Activated CD4-positive, alpha-beta T cell treated with anti-CD3 and anti-CD28 coated beads, Interleukin-10, Interleukin-2, amounts not matched to agents 100 ng/mL and 50 ng/mL, durations not matched to agents 16 hours and 8 hours (primary cell): ENCODE data around the gene KLHL5.

Experiments
- DNase-seq: peaks from one replicate; pipeline ENCODE4 v3.0.0-alpha.2; 2020

Gene KLHL5, protein sequence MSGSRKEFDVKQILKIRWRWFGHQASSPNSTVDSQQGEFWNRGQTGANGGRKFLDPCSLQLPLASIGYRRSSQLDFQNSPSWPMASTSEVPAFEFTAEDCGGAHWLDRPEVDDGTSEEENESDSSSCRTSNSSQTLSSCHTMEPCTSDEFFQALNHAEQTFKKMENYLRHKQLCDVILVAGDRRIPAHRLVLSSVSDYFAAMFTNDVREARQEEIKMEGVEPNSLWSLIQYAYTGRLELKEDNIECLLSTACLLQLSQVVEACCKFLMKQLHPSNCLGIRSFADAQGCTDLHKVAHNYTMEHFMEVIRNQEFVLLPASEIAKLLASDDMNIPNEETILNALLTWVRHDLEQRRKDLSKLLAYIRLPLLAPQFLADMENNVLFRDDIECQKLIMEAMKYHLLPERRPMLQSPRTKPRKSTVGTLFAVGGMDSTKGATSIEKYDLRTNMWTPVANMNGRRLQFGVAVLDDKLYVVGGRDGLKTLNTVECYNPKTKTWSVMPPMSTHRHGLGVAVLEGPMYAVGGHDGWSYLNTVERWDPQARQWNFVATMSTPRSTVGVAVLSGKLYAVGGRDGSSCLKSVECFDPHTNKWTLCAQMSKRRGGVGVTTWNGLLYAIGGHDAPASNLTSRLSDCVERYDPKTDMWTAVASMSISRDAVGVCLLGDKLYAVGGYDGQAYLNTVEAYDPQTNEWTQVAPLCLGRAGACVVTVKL

GRCh38 chr4:39062094-39062769 lies at the start of gene KLHL5:
Gene KLHL5 (plus strand): TSS chr4:39062232. CDS start chr4:39062653, 421 bp downstream.
- DNase-seq = no peak

DNA sequence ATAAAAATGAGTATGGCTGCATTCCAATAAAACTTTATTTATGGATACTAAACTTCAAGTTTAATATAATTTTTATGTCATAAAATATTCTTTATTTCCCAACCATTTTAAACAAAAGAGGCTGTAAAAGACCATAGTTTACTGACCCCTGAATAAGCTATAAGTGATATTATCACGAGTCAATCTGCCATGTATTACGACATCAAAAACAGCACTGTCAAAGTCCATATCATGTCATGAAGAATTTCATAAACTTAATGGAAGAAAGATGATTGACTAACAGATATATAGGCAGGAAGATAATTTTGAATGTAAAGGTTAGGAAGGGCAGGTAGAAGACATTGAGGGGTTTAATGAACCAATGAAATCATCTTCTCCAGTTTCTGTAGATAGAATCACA lies 48.0 kb upstream of the KLHL5 start:
- no peak for DNase-seq

DNA sequence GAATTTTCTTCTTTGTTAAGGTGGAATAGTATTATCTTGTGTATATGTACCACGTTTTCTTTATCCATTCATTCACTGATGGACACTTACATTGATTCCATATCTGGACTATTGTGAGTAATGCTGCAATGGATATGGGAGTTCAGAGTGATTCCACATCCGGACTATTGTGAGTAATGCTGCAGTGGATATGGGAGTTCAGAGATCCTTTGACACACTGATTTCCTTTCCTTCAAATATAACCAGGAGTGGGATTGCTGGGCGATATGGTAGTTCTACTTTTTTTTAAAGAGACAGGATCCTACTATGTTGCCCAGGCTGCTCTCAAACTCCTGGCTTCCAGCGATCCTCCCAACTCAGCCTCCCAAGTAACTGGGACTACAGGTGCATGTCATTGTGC lies 41.9 kb upstream of the KLHL5 start:
- DNase-seq = no peak

DNA sequence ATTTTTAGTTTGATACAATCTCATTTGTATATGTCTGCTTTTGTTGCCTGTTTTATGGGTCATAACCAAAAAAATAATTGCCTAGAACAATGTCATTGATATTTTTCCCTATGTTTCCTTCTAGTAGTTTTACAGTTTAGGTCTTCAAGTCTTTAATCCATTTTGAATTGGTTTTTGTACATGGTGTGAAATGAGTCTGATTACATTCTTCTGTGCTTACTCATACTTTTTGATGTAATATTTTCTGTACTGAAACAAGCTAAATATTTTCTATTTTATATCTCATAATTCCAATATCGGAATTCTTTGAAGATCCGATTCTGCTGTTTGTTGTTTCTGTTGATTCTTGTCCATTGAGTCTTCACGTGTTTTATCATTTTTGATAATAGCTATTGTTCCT lies 40.4 kb upstream of the KLHL5 start:
- DNase-seq = no peak

- no peak for DNase-seq
These were observed 39.8 kb upstream of the KLHL5 start for GRCh38 chr4:39022241-39022640.

DNA sequence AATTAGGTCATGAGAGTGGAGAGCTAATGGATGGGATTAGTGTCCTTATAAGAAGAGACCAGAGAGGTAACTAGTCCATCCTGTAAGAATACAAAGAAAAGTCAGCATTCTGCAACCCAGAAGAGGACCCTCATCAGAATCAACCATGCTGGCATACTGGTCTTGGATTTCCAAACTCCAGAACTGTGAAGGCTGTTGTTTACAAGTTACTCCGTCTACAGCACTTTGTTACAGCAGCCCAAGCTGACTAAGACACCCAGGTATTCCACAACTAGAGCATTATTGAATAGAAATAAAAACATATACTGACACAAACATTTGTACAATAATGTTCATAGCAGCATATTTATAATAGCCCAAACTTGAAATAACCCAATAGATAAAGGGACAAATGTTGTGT lies 39.0 kb upstream of the KLHL5 start:
- no peak for DNase-seq

- no peak for DNase-seq
These were observed 37.6 kb upstream of the KLHL5 start for GRCh38 chr4:39024311-39024865.

DNA sequence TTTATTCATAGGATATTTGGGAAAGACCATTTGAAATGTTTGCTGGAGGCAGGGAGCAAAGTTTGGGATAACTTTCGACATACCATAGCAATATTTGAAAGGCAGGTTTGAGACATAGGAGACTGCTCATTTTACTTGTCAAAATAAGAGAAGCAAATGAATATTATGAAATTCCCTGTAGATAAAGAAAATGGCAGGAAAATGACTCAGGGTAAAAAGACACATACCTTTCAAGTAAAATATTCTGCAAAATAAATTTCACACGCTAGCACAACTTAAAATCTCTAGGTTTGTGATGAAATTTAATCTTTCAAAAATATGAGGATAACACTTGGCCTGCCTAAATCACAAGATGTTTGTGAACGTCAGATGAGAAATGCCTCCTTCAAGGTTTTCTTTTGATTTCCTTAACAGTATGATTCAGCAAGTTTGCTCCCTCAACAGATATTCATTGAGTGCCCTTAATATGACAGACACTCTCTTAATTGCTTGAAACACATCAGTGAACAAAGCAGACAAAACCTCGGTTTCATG lies 36.4 kb upstream of the KLHL5 start:
- DNase-seq = peak; percentile 10

GRCh38 chr4:39026096-39026495 lies 35.9 kb upstream of the KLHL5 start:
- no peak for DNase-seq

GRCh38 chr4:39029752-39030694 lies 32.0 kb upstream of the KLHL5 start:
- DNase-seq = peak; percentile 59

DNA sequence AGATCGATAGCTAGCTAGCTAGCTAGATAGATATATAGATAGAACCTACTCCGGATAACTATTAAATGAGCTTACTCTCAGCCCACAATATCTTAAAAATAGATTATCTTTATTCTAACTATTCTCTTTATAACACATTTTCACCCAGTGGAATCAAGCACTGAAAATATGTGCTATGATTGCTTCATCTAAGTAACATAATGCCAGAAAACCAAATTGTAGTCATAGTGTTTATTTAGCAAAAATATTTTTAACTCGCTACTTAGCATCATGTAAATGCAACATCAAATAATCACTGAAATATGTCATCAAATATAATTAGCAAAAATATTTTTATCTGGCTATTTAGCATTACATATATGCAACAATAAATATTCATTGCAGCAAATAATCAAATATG lies 31.3 kb upstream of the KLHL5 start:
- DNase-seq = no peak

DNA sequence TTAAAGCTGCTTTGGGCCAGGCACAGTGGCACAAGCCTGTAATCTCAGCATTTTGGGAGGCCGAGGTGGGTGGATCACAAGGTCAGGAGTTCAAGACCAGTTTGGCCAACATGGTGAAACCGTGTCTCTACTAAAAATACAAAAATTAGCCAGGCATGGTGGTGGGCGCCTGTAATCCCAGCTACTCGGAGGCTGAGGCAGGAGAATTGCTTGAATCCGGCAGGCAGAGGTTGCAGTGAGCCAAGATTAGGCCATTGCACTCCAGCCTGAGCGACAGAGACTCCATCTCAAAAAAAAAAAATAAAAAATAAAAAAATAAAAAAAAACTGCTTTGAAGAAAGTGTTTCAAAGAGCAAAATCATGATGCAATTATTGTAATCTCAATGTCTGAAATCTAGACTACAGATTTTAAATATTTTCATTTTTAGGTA lies 30.4 kb upstream of the KLHL5 start:
- peak; percentile 42 for DNase-seq

DNA sequence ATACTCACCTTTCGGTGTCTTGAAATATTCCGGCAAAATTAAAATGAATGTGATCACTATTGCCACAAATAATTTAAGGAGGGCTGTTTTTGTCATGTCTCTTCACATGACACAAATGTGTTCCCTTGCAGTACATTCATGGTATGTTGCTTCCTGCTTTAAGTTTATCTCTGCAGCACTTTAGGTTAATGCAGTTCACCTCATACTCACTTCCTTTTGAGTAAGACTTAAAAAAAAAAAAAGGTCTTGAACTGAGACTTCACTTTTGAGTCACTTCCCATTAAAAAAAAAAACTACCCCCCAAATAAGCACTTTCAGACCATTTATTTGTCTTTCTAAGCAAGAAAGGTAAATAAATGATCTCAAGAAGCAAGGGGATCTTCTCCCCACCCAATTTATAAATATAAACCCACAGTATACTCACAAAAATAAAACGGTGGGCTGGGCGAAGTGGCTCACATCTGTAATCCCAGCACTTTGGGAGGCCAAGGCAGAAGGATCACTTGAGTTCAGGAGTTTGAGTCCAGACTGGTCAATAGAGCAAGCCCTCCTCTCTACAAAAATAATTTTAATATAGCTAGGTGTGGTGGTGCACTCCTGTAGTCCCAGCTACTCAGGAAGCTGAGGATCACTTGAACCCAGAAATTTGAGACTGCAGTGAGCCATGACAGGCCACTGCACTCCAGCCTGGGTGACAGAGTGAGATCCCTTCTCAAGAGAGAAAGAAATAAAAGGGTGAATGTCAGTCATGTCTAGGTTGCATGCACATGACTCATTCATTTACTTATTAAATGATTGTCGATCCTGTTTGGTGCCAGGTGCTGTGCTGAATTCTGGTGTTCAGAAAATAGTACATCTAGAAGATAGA lies 29.6 kb upstream of the KLHL5 start, which contains the start of gene TMEM156:
TSS of gene TMEM156 (minus strand) at position 192 of the 868 bp plus-strand sequence. CDS start at position 96, 96 bp downstream.
- DNase-seq = peak; percentile 88

- no peak for DNase-seq
These were observed 25.9 kb upstream of the KLHL5 start for GRCh38 chr4:39036172-39036571.

- DNase-seq = no peak
These were observed 24.6 kb upstream of the KLHL5 start for GRCh38 chr4:39037491-39037825.

GRCh38 chr4:39037941-39038340 lies 24.1 kb upstream of the KLHL5 start:
- no peak for DNase-seq

- DNase-seq = no peak
These were observed 22.9 kb upstream of the KLHL5 start for GRCh38 chr4:39039108-39039507.

- no peak for DNase-seq
These were observed 19.7 kb upstream of the KLHL5 start for GRCh38 chr4:39042366-39042765.

DNA sequence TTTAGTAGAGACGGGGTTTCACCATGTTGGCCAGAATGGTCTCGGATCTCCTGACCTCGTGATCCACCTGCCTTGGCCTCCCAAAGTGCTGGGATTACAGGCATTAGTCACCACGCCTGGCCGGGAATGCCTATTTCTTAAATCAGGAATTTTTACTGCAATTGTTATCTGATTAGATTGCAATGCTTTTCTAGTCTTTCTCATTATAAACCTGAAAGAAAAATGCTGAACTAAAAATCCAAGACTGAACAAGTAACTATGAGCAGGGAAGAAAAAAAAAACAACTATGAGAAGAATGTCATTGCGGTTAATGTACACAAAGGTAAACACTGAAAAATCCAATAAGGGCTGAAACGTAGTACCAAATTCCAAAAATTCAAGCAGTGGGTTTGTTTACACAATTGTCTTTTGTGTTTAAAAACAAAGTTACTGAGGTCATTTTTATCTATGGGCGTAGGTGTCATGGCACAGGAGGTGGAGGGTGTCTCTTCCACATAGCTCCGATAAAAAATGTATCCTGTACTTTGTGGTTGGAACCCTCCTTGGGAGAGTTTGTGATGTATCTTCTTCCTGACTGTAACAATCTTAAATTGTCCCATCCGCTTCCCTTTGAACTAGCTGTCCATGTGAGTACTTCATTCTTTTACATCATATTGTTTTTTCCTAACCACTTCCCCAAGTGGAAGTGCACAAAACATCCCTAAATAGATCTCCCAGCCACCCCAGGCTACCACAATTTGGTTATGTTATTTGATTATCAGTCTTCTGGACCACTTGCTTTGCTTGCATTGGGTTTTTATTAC lies 18.8 kb upstream of the KLHL5 start:
- no peak for DNase-seq

GRCh38 chr4:39043861-39044363 lies 18.1 kb upstream of the KLHL5 start:
- peak; percentile 14 for DNase-seq
